OCI-LY3 (cell line): ENCODE results near the gene FRMPD2.
"Not testable (repeated sequence)": the region's sequence is repeated elsewhere in the genome, so short reads cannot be mapped to it uniquely, and the experiment has no call there.

Experiments used
- H2AFZ ChIP-seq: fragments of 200-600, 300-600 bp; shearing (Covaris generic); 2 replicates; pipeline ENCODE4 v1.6.0; 2014; ENCODE audit warnings: antibody characterized with exemption, low read depth, low read length
- H3K27ac ChIP-seq: fragments of 200-600, 300-600 bp; sonication (generic); 2 replicates; pipeline ENCODE4 v1.5.1; 2014; ENCODE audit warnings: mild to moderate bottlenecking, low read length, moderate library complexity, mixed read lengths
- H3K27me3 ChIP-seq: fragments of 200-600, 300-600 bp; sonication (generic); 2 replicates; pipeline ENCODE4 v1.6.1; 2014; ENCODE audit warnings: low read depth, low read length, mixed read lengths
- H3K36me3 ChIP-seq: fragments of 200-600, 300-600 bp; sonication (generic); replicated peaks from 2 replicates; pipeline ENCODE3; 2014; ENCODE audit warnings: low read depth, low read length, mixed read lengths
- H3K4me1 ChIP-seq: fragments of 300-600, 200-600 bp; sonication (generic); 2 replicates; pipeline ENCODE4 v1.6.1; 2014; ENCODE audit warnings: low read length, mixed read lengths
- H3K4me2 ChIP-seq: fragments of 200-600, 300-600 bp; sonication (generic); 2 replicates; pipeline ENCODE4 v1.6.1; 2014; ENCODE audit warnings: low read length, mixed read lengths
- H3K4me3 ChIP-seq: fragments of 300-600, 200-600 bp; sonication (generic); 2 replicates; pipeline ENCODE4 v1.5.1; 2014; ENCODE audit warnings: antibody characterized with exemption, mild to moderate bottlenecking, low read length, moderate library complexity
- H3K79me2 ChIP-seq: fragments of 300-600, 200-600 bp; shearing (Covaris generic); 2 replicates; pipeline ENCODE4 v1.6.1; 2014; ENCODE audit warnings: mild to moderate bottlenecking, low read length, mixed read lengths
- H3K9ac ChIP-seq: fragments of 300-600, 200-600 bp; shearing (Covaris generic); 2 replicates; pipeline ENCODE4 v1.6.0; 2014; ENCODE audit warnings: mild to moderate bottlenecking, low read length, moderate library complexity
- H3K9me3 ChIP-seq: fragments of 200-600, 300-600 bp; shearing (Covaris generic); 2 replicates; pipeline ENCODE4 v1.6.1; 2014; ENCODE audit warnings: low read length, mixed read lengths; ENCODE audit not compliant: insufficient read depth
- H4K20me1 ChIP-seq: fragments of 200-600, 300-600 bp; sonication (generic); 2 replicates; pipeline ENCODE4 v1.6.1; 2016; ENCODE audit warnings: low read length, mixed read lengths; ENCODE audit not compliant: insufficient read depth
- EZH2phosphoT487 ChIP-seq: fragments of 200-600 bp; shearing (Covaris generic); IDR thresholded peaks from 2 replicates; pipeline ENCODE4 v1.6.1; 2018; ENCODE audit warnings: antibody characterized with exemption, mixed run types, low read depth
- TF ChIP-seq, protein P1 (sequence below): fragments of 200-600, 300-600 bp; sonication (generic); IDR thresholded peaks from 2 replicates; pipeline ENCODE4 v1.5.1; 2014; ENCODE audit warnings: antibody characterized with exemption, low read length, low read depth

The FRMPD2 gene

GRCh38 chr10:48193556-48193955 is 80.9 kb downstream of the FRMPD2 start:
- H3K79me2 ChIP-seq, result no peaks in the 10 kb centered on the region
- H2AFZ ChIP-seq, result no peak overlapping the region
- no peak overlapping the region for H3K4me3 ChIP-seq

DNA sequence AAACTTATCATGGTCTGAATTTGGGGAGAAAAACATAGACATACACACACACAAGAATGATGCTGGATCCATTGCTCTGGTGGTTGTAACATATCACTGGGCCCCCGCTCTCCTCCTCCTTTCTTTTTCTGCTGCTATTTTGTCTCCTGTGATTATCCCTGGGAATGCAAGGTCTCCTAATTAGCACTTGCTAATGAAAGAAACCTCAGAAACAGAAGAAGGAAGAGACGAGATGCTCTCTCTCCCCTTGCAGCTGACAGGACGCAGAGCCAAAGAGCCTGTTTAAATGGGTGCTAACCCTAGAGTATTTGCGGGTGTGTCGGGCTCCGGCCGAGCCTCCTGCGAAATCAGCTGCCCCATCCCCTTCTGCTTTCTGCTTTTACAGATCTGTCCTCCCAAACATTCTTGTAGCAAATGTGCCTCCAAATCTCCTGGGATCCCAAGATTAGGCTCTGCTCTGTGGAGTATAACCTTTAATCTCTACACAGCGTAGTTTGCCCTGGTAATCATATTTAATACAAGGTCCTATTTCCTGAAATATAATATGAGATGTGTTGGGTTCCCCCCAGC is 81.5 kb downstream of the FRMPD2 start:
- no peak overlapping the region for H2AFZ ChIP-seq
- no peaks in the 10 kb centered on the region for H3K36me3 ChIP-seq
- H3K27ac ChIP-seq, result no peak overlapping the region
- H3K9me3 ChIP-seq, result no peaks in the 10 kb centered on the region
- H3K4me2 ChIP-seq, result no peak overlapping the region
- no peaks in the 10 kb centered on the region for H4K20me1 ChIP-seq
- TF ChIP-seq, protein P1, sequence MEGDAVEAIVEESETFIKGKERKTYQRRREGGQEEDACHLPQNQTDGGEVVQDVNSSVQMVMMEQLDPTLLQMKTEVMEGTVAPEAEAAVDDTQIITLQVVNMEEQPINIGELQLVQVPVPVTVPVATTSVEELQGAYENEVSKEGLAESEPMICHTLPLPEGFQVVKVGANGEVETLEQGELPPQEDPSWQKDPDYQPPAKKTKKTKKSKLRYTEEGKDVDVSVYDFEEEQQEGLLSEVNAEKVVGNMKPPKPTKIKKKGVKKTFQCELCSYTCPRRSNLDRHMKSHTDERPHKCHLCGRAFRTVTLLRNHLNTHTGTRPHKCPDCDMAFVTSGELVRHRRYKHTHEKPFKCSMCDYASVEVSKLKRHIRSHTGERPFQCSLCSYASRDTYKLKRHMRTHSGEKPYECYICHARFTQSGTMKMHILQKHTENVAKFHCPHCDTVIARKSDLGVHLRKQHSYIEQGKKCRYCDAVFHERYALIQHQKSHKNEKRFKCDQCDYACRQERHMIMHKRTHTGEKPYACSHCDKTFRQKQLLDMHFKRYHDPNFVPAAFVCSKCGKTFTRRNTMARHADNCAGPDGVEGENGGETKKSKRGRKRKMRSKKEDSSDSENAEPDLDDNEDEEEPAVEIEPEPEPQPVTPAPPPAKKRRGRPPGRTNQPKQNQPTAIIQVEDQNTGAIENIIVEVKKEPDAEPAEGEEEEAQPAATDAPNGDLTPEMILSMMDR, result no peak
- no peak for TF ChIP-seq EZH2phosphoT487
- H3K27me3 ChIP-seq, result no peaks in the 10 kb centered on the region
- no peak overlapping the region for H3K4me3 ChIP-seq
- H3K79me2 ChIP-seq, result no peaks in the 10 kb centered on the region
- H3K9ac ChIP-seq, result no peak overlapping the region
- no peaks in the 10 kb centered on the region for H3K4me1 ChIP-seq

More at GRCh38 chr10:48193556-48193955, 80.9 kb downstream of the FRMPD2 start:
- Histone ChIP-seq H3K36me3 (no peaks in the 10 kb centered on the region), H3K9ac (no peak overlapping the region), H4K20me1 (no peaks in the 10 kb centered on the region), H3K4me2 (no peak overlapping the region), H3K27me3 (no peaks in the 10 kb centered on the region), H3K4me1 (no peaks in the 10 kb centered on the region), H3K9me3 (no peaks in the 10 kb centered on the region), H3K27ac (no peak overlapping the region)
- no peak for TF ChIP-seq EZH2phosphoT487
- TF ChIP-seq, protein P1, result no peak

DNA sequence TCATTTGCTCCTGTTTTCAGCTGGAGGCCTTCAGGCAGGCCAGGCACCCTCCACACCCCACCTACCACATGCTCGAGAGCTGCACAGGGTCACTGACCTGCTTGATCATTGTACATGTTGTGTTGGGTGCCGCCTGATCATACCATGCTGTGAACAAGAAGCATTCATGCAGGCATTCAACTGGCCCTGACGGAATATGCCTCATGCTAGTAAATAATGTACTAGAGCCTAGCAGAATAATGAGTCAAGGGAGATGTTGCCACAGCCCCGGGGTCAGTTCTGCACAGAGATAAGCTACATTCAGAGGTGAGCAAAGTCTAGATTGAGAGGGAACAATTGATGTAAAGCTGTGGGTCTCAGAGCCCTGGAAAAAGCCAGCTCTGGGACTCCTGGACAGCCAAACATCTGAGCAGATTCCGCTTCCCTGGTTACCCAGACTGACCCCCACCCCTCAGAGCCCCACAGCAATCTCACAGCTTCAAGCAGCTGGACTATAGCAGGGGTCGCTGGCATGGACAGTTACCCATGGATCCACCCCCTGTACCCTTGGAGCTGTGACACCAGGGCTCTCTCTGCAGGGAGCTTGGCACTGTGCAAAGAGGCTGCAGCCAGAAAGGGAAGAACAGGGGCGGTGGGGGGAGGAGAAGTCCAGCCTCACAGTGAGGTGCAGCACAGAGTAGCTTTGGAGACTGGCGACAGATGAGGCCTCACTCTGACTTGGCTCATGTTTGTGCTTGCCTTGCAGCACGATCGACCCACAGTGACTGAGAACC is 86.6 kb downstream of the FRMPD2 start:
- TF ChIP-seq EZH2phosphoT487, result no peak
- TF ChIP-seq, protein P1, result no peak
- H3K4me1 ChIP-seq, result no peaks in the 10 kb centered on the region

GRCh38 chr10:48187126-48187525 is 87.4 kb downstream of the FRMPD2 start:
- H3K9me3 ChIP-seq, result no peaks in the 10 kb centered on the region
- no peak overlapping the region for H3K27ac ChIP-seq
- H3K9ac ChIP-seq, result no peak overlapping the region
- no peaks in the 10 kb centered on the region for H3K36me3 ChIP-seq
- H3K79me2 ChIP-seq, result no peaks in the 10 kb centered on the region
- no peak overlapping the region for H3K4me3 ChIP-seq
- no peak overlapping the region for H2AFZ ChIP-seq
- H3K4me1 ChIP-seq, result no peaks in the 10 kb centered on the region
- no peak overlapping the region for H3K4me2 ChIP-seq
- no peaks in the 10 kb centered on the region for H3K27me3 ChIP-seq
- H4K20me1 ChIP-seq, result no peaks in the 10 kb centered on the region
- TF ChIP-seq, protein P1, result no peak
- no peak for TF ChIP-seq EZH2phosphoT487

More for the DNA sequence above, 86.6 kb downstream of the FRMPD2 start:
- H3K4me2 ChIP-seq, result no peak overlapping the region
- H3K9ac ChIP-seq, result no peak overlapping the region
- H4K20me1 ChIP-seq, result no peaks in the 10 kb centered on the region
- no peak overlapping the region for H3K27ac ChIP-seq
- H3K36me3 ChIP-seq, result no peaks in the 10 kb centered on the region
- no peaks in the 10 kb centered on the region for H3K27me3 ChIP-seq
- no peaks in the 10 kb centered on the region for H3K79me2 ChIP-seq
- no peak overlapping the region for H2AFZ ChIP-seq
- H3K9me3 ChIP-seq, result no peaks in the 10 kb centered on the region
- no peak overlapping the region for H3K4me3 ChIP-seq

DNA sequence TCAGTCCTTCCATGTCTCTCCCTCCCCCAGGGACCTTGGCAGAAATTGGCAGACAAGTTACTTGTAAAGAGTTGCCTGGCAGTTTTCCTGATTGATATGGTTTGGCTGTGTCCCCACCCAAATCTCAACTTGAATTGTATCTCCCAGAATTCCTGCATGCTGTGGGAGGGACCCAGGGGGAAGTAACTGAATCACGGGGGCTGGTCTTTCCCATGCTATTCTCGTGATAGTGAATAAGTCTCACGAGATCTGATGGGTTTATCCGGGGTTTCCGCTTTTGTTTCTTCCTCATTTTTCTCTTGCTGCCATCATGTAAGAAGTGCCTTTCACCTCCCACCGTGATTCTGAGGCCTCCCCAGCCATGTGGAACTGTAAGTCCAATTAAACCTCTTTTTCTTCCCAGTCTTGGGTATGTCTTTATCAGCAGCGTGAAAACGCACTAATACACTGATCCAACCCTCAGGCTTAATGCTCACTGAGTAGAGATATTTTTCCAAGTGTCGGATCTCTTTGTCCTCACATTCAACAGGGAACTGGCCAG is 88.2 kb downstream of the FRMPD2 start:
- not testable (repeated sequence) for H4K20me1 ChIP-seq, H3K27ac ChIP-seq, H3K4me2 ChIP-seq, H3K36me3 ChIP-seq, H3K9ac ChIP-seq, H3K79me2 ChIP-seq, H2AFZ ChIP-seq, H3K27me3 ChIP-seq, H3K9me3 ChIP-seq, H3K4me3 ChIP-seq, H3K4me1 ChIP-seq
